GM19023 (cell line): ENCODE results near the gene KLHL22.
"Not testable (repeated sequence)": the region's sequence is repeated elsewhere in the genome, so short reads cannot be mapped to it uniquely, and the experiment has no call there.

Experiments
- ATAC-seq: cut with Tn5 transposase; IDR thresholded peaks from one replicate; pipeline ENCODE4 v1.9.1; 2021; ENCODE audit warnings: mild to moderate bottlenecking, moderate library complexity; ENCODE audit not compliant: unreplicated experiment

The KLHL22 gene

DNA sequence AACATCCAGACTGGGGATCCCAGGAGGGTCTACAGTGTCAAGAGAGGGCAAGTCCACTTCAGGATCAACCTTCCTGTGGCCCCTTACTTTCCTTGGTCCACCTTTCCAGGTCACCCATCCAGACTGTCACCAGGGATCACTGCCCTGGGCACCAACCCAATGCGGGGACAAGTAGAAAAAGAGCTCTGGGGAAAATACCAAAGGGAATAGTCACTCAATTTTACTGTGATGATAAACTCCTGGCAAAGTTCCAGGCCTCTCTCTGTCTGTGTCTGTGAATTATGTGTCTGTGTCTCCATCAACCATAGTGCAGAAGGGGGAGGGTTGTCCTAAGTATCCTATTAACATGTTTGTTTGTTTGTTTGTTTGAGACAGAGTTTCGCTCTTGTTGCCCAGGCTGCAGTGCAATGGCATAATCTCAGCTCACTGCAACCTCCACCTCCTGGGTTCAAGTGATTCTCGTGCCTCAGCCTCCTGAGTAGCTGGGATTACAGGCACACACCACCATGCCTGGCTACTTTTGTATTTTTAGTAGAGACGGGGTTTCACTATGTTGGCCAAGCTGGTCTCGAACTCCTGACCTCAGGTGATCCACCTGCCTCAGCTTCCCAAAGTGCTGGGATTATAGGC is 8.8 kb upstream of the KLHL22 start:
- not testable (repeated sequence) for ATAC-seq

DNA sequence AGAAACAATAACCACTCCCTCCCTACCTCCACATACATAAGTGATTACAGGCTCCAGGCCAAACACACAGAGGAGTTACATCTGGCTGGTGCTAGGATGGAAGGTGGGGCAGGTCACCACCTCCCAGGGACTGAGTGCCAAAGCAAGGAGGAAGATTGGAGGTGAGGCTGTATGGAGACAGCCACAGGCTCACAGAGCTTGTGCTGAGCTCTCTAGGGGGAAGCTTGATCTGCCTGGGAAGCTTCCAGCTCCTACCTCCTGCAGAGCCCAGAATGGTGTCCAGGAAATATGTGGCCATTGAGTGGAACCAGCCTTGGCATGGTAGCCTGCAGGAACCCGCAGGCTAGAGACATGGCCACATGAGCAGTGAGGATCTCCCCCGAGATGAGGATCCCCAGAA is 8.2 kb upstream of the KLHL22 start:
- ATAC-seq = no peak

DNA sequence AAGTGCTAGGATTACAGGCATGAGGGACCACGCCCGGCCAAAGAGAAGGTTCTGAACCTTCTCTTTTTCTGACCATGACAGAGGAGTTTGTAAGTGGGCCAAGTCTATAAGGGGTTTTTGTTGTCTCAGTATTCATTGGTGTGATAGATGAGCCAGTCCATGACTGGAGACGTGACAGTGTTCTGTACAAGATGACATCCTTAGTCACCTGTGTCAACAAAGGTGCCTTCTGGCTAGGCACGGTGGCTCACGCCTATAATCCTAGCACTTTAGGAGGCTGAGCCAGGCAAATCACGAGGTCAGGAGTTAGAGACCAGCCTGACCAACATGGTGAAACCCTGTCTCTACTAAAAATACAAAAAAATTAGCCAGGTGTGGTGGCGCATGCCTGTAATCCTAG is 4.2 kb upstream of the KLHL22 start:
- ATAC-seq = no peak

DNA sequence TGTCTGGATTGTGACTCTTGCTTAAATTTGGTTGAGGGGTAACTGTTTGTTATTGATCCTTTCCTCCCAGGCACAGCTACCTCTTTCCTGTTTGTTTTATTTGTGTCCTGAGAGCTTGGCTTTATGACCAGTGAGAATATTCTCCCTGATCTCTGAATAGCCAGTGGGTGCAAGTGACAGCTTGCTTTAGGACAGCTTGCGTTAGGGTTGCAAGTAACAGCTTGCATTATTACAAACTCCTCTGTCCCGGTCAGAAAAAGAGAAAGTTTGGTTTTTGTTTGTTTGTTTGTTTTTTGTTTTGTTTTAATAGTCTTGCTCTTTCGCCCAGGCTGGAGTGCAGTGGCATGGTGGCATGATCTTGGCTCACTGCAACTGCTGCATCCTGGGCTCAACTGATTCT is 3.3 kb upstream of the KLHL22 start:
- ATAC-seq = no peak

DNA sequence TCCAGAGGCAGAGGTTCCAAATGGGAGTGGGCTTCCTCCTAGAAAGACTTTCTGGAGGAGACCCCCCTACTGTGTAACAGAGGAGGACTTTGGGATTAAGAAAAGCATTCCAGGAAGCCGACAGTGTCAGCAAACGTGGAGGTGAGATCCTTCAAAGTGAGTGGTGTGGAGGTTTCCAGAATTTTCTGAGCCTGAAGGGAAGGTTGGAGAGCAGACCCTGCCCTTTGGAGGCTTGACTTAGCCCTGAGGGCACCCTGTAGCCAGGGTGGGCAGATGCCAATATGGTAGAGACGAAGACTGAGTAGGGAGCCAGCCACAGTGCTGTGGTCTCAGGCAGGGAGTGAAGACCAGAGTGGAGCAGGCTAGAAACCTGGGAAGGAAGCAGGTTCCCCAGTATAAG is 1.8 kb upstream of the KLHL22 start:
- no peak for ATAC-seq

DNA sequence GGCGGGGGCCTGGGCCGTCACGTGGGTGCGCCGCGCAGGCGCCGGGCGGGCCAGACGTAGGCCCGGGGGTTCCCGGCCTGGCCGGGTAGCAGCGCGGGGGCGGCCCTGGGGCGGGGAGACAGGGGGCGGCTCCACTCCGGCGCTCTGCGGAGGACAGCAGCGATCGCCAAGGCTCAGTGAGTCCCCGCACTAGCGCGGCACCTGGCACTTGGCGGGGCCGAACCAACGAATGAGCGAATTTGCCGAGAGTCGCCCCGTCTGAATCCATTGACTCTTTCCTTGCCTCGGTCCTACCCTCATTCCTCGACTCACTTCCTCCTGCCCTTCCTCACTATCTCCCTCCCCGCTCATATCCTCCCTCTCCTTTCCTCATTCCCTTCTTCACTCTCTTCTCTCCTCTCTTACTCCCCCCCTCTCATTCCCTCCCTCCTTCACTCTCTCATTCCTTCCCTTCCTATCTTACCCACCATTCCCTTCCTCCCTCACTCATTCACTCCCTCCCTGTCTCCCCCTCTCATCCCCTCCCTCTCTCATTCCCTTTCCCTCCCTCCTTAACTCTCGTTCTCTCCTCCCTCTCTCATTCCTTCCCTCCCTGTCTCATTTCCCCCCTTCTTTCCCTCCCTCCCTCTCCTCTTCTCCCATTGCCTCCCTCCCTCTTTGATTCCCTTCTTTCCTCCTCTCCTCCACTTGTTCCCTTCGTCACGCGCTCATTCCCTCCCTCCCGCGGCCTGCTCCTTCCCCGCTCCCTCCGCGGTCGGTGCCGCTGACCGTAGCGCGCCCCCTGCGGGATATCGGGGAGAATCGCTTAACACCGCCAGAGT is 476 bp upstream of the KLHL22 start:
- peak; percentile 75 for ATAC-seq

DNA sequence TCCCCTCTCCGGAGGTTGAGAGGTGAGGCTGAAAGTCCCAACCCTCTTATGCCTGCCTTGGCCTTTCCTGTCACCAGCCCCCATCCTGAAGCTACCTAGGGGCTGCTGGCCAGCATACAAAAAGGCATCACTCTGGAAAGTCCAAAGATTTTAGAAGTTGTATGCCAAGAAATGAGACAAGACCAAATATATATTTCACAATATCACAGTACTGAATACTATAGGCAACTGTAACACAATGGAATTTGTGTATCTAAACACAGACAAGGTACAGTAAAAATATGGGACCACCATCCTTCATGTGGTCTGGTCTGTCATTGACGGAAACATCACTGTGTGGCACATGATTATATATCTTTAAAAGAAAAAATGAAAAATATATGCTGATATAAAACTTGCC is 4.2 kb downstream of the KLHL22 start:
- ATAC-seq = no peak

DNA sequence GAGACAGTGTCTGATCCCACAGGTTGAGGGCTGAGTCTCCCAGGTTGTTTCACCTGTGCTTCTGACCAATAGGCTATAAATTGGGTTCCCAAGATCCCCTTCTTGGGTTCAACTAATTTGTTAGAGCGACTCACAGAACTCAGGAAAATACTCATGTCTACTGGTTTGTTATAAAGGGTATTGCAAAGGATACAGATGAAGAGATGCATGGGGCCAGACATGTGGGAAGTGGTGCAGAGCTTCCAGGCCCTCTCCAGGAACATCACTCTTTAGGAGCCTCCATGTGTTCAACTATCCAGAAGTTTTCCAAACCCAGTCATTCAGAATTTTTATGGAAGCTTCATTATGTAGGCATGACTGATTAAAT is 4.7 kb downstream of the KLHL22 start:
- ATAC-seq = no peak

DNA sequence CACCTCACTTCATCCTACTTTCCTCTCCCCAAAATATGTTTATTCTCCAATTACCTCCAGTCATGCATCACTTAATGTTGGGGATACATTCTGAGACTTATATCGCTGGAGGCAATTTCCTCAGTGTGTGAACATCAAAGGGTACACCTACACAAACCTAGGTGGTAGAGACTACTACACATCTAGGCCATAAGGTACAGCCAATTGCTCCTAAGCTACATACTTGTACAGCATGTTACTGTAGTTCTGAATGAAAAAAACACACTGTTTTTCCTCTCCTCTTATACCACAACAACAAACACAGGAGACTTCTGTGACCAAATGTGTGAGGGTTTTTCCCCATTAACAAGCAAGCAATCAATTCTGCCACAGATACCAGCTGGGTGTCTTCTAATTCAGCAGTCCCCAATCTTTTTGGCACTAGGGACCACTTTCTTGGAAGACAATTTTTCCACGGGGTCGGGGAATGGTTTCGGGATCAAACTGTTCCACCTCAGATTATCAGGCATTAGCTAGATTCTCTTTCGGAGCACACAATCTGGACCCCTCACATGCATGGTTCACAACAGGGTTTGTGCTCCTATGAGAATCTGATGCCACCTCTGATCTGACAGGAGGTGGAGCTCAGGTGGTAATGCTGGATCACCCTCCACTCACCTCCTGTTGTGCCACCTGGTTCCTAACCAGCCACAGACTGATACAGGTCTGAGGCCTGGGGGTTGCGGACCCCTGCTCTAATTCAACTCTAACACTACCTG is 5.2 kb downstream of the KLHL22 start:
- ATAC-seq = no peak

DNA sequence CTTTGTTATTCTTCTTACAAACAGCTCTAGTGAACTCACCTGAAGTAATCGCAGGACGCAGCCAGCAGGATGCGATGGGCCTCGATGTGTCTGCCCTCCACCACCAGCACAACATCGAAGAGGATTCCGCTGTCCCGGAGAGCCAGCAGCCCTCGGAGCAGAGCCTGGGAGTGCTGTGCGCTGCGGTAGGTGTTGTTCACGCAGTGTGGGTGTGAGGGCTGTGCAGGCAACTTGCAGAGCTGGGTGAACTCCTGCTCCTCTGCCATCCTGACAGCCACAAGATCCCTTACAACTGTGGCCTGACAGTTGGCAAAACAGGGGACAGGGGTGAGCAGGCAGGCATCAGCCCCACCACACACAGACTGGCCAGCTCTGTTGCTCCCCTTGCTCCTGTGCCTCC is 6.6 kb downstream of the KLHL22 start:
- no peak for ATAC-seq

DNA sequence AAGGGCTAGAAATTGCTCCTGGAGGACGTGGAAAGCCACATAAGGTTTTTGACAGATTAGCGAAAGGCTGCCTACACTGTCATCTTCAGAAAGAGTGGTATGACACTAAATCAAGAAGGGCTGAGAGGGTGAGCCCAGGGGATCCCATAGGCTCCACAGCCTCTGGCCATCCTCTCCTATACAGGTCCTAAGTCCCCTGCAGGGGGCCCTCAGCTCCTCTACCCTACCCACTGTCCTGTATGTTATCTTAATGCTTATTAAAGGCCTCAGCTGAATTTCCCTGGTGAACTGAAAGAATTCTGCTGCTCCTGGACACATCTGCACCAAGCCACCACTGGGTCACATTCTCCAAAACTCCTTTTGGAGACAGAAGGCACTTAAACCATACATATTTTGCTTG is 7.9 kb downstream of the KLHL22 start:
- no peak for ATAC-seq

DNA sequence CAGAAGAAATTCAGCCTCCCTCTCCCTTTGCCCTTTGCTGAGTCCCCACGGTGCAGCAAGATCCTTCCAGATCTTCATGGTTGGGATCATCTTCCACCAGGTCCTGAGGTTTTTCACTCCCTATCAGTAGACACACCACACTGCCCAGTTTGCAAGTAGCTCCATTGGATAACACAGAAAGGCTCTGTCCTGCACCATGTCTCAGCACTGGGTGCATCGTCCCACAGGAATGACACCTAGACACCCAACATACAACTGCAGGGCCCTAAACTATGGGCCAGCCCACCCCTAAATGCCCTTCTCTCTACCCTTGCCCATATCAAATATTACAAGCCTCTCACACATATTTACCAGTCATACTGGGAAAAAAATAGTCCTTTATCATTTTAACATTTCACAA is 9.4 kb downstream of the KLHL22 start:
- no peak for ATAC-seq

DNA sequence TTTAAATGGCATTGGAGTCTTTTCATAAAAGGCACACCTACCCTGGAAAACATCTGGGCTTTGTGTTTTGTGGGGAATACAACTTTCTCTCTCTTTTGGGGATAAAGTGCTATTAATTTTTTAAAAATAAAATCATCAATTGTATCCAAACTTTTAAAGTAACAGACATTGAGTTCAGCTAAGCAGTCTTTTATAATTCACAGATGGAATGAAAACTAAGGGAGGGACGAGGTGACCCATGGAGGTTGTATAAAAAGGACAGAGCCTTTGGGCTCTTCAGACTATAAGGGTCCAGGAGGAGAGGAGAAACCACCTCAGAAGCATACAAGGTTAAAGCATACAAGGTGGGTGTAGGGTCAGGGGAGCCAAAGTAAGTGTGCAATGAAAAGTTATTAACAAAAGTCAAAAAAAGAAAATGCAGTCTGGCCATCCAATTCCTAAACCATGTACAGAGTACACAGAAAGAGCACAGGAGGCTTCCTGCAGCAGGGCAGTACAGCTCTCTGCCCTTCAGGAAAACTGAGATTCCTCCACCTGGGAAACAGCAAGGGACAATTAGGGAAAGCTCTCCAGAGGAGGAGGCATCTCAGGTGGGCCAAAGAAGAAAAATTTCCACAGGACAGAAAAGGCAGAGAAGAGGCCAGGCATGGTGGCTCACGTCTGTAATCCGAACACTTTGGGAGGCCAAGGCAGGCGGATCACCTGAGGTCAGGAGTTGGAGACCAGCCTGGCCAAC is 10.5 kb downstream of the KLHL22 start:
- no peak for ATAC-seq

DNA sequence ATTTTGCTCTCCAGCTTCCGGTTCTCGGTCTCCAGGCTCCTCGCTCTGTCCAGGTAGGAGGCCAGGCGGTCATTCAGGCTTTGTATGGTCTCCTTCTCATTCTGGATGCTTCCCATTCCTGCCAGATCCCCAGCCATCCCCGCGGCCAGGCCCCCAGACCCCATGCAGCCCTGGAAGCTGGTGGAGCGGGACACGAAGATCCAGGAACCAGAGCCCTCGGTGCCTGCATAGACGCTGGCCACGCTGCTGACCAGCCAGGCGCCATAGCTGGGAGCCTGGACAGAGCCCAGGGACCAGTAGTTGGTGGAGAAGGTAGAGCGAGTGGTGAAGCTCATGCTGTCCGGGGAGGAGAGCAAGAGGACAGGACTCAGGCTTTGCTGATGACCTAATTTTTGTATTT is 11.8 kb downstream of the KLHL22 start:
- ATAC-seq = no peak

DNA sequence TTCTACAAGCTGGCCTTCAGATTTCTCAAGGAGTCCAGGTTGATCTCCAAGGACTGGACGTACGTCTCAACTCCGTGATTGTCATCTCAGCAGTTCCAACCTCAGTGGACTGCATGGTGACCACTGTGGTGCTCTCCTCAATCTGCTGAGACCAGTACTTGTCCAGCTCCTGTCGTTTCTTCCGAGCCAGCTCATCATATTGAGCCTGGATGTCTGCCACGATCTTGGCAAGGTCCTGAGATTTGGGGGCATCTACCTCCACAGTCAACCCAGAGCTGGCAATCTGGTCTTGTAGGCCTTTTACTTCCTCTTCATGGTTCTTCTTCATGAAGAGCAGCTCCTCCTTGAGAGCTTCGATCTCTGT is 12.5 kb downstream of the KLHL22 start:
- ATAC-seq = not testable (repeated sequence)

DNA sequence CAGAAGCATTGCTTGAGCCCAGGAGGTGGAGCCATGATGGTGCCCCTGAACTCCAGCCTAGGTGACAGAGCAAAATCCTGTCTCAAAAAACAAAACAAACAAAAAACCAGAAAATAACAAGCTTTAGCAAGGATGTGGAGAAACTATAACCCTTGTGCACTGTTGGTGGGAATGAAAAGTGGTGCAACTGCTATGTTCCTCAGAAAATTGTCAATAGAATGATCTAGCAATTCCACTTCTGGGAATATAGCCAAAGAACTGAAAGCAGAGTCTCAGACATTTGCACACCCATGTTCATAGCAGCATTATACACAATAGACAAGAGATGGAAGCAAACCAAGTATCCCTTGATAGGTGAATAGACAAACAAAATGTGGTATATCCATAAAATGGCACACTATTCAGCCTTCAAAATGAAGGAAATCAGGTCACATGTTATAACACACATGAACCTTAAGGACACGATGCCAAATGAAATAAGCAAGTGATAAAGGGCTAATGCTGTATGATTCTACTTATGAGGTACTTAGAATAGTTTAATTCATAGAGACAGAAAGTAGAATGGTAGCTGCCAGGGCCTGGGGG is 15.9 kb downstream of the KLHL22 start:
- ATAC-seq = no peak

DNA sequence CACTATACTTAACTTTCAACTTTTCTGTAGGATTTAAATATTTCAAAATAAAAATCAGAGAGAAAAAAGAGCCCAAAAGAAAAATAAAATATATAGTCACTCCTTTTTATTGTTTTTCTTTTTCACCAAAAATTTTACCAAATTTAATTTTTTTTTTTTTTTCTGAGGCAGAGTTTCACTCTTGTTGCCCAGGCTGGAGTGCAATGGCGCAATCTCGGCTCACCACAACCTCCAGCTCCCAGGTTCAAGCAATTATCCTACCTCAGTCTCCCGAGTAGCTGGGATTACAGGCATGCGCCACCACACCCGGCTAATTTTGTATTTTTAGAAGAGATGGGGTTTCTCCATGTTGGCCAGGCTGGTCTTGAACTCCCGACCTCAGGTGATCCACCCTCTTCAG is 17.5 kb downstream of the KLHL22 start:
- not testable (repeated sequence) for ATAC-seq

DNA sequence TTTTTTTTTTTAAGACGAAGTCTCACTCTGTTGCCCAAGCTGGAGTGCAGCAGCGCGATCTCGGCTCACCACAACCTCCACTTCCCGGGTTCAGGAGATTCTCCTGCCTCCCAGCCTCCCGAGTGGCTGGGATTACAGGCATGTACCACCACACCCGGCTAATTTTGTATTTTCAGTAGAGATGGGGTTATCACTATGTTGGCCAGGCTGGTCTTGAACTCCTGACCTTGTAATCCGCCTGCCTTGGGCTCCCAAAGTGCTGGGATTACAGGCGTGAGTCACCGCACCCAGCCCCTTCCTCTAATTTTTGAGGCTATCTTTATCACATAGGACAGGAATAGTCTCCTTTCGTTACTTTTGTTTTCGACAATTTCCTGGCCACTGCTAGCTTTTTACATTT is 20.0 kb downstream of the KLHL22 start:
- not testable (repeated sequence) for ATAC-seq

DNA sequence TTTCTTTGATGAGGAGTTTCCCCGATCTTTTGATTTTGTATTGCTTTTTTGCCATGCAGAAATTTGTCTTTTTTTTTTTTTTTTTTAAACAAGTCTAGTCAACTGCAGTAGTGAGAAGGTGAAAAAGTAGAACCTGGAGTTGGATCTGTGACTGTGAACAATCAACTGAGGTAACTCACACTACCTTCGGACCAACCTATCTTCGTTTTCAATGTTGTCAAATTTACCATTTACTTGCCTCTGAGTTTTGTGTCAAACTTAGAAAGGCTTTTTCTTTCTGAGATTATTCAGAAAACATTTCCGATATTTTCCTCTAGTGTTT is 20.5 kb downstream of the KLHL22 start:
- ATAC-seq = no peak

DNA sequence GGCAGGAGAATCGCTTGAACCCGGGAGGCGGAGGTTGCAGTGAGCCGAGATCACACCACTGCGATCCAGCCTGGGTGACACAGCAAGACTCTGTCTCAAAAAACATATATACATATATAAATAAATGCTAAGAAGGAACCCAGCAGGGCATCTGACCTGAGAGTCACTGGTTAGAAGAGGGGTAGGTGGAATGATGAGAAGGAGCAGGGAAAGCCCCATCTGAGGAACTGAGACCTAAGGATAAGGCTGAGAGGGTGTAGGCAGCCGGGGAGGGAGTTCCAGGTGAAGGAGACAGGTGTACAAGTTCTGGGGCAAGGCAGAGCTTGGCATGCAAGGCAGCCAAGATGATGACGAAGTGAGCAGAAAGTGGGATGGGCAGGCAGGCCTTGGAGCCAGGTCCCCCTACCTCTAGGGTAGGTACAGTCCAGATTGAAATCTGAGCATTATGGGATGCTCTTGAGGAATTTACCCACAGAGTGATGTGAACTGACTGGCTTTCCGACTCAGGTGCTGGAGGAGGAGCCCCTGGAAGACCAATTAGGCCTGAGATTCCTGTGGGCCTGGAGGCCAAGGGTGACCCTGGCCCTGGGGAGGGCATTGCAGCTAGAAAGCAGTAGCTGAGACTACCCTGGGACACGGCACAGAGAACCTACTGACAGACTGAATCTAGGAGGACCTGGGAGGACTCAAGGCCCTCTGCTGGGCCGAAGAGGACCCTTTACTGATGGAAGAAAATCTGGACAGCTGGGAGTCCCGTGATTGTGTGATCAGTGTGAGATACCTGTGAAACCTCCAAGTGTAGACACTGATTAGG is 22.8 kb downstream of the KLHL22 start:
- ATAC-seq = no peak
